ENCODE measurements around the gene NTRK2.

The NTRK2 gene

GRCh38 chr9:84742261-84742660 lies 72.7 kb downstream of the NTRK2 start:
- DNase-seq: no peak

- no peak for DNase-seq
Measured at GRCh38 chr9:84744195-84744594, 74.7 kb downstream of the NTRK2 start.

- DNase-seq: no peak
Measured at GRCh38 chr9:84744726-84745125, 75.2 kb downstream of the NTRK2 start.

- no peak for DNase-seq
Measured at GRCh38 chr9:84748112-84748511, 78.6 kb downstream of the NTRK2 start.

- DNase-seq: no peak
Measured at GRCh38 chr9:84750152-84750865, 80.8 kb downstream of the NTRK2 start.

GRCh38 chr9:84751921-84752320 lies 82.4 kb downstream of the NTRK2 start:
- no peak for DNase-seq

GRCh38 chr9:84754461-84754860 lies 84.9 kb downstream of the NTRK2 start:
- no peak for DNase-seq

- DNase-seq: no peak
Measured at GRCh38 chr9:84754881-84755280, 85.4 kb downstream of the NTRK2 start.

GRCh38 chr9:84755380-84755779 lies 85.9 kb downstream of the NTRK2 start:
- DNase-seq: no peak

GRCh38 chr9:84756171-84756570 lies 86.6 kb downstream of the NTRK2 start:
- no peak for DNase-seq

GRCh38 chr9:84756731-84757130 lies 87.2 kb downstream of the NTRK2 start:
- no peak for DNase-seq

GRCh38 chr9:84758817-84759216 lies 89.3 kb downstream of the NTRK2 start:
- DNase-seq: no peak

GRCh38 chr9:84759300-84759750 lies 89.8 kb downstream of the NTRK2 start:
- DNase-seq: no peak

- DNase-seq: no peak
Measured at GRCh38 chr9:84759804-84760203, 90.3 kb downstream of the NTRK2 start.

GRCh38 chr9:84761137-84761808 lies 91.7 kb downstream of the NTRK2 start:
- DNase-seq: no peak

GRCh38 chr9:84772511-84772910 lies 103.0 kb downstream of the NTRK2 start:
- no peak for DNase-seq

- DNase-seq: no peak
Measured at GRCh38 chr9:84773022-84773421, 103.5 kb downstream of the NTRK2 start.

- DNase-seq: no peak
Measured at GRCh38 chr9:84775056-84775643, 105.6 kb downstream of the NTRK2 start.

- no peak for DNase-seq
Measured at GRCh38 chr9:84778570-84778969, 109.0 kb downstream of the NTRK2 start.

GRCh38 chr9:84779883-84780282 lies 110.4 kb downstream of the NTRK2 start:
- no peak for DNase-seq

- no peak for DNase-seq
Measured at GRCh38 chr9:84780385-84780784, 110.9 kb downstream of the NTRK2 start.

- DNase-seq: no peak
Measured at GRCh38 chr9:84781458-84781857, 111.9 kb downstream of the NTRK2 start.

- DNase-seq: no peak
Measured at GRCh38 chr9:84781931-84782866, 112.7 kb downstream of the NTRK2 start.
